HUDEP-2 (cell line): ENCODE measurements around the gene P2RY6.

Experiments used
- DNase-seq, 76 experiments: peaks; one replicate each; lab custom pipeline; 2025; ENCODE audit not compliant: unreplicated experiment in 76 of 76; lab: John Stamatoyannopoulos, UW

Gene P2RY6

GRCh38 chr11:73236854-73237253 is 35.3 kb upstream of the P2RY6 start:
- DNase-seq: peak in 37 of 76 experiments; percentile 4 to 61 (median 28)

GRCh38 chr11:73237471-73238290 is 34.5 kb upstream of the P2RY6 start:
- DNase-seq: no peak

GRCh38 chr11:73239111-73239521 is 33.0 kb upstream of the P2RY6 start:
- no peak for DNase-seq

GRCh38 chr11:73239571-73240189 is 32.5 kb upstream of the P2RY6 start:
- DNase-seq: no peak

- no peak for DNase-seq
Measured at GRCh38 chr11:73240190-73240781, 31.9 kb upstream of the P2RY6 start.

- DNase-seq: no peak
Measured at GRCh38 chr11:73241300-73241699, 30.8 kb upstream of the P2RY6 start.

- peak in 61 of 76 experiments; percentile 8 to 81 (median 50) for DNase-seq
Measured at GRCh38 chr11:73242251-73243092, 29.7 kb upstream of the P2RY6 start.

GRCh38 chr11:73243093-73243485 is 29.0 kb upstream of the P2RY6 start:
- DNase-seq: no peak

- no peak for DNase-seq
Measured at GRCh38 chr11:73244589-73245240, 27.4 kb upstream of the P2RY6 start.

GRCh38 chr11:73245461-73245860 is 26.7 kb upstream of the P2RY6 start:
- no peak for DNase-seq

- no peak for DNase-seq
Measured at GRCh38 chr11:73246303-73246702, 25.8 kb upstream of the P2RY6 start.

GRCh38 chr11:73248526-73249185 is 23.5 kb upstream of the P2RY6 start:
- DNase-seq: no peak

- DNase-seq: no peak
Measured at GRCh38 chr11:73249304-73249703, 22.8 kb upstream of the P2RY6 start.

GRCh38 chr11:73249853-73250783 is 22.0 kb upstream of the P2RY6 start:
- no peak for DNase-seq

GRCh38 chr11:73252577-73253191 is 19.5 kb upstream of the P2RY6 start:
- peak in 8 of 76 experiments; percentile 3 to 12 (median 8) for DNase-seq

GRCh38 chr11:73257342-73258103 is 14.6 kb upstream of the P2RY6 start:
- DNase-seq: no peak
